ENCODE measurements around the gene C11orf16. TPM values are rescaled to one million over a fixed set of nuclear protein-coding genes. Genes with fewer than 3 reads are reported as not detected.
A peak's percentile ranks its signal among the peaks of the same experiment; 100 is the strongest.

C11orf16 gene
- total and polyA plus RNA-seq, 12 donors = 0.21 TPM; not detected in 11

GRCh38 chr11:8971196-8971923 lies 38.6 kb upstream of the C11orf16 start:
- DNase-seq (no peak), ATAC-seq (no peak)
- intact Hi-C loops (cut with DNase I) = no loop called here
- 87 to 91% methylated on average over 2 of the region's 2 CpGs for WGBS, 2 donors
- peaks cover 0 to 9% (median 0%) of the 10 kb centered on the region in 9 donors for H3K36me3 ChIP-seq
- no peaks in the 10 kb centered on the region for H3K9me3 ChIP-seq
- no peaks in the 10 kb centered on the region for H3K27me3 ChIP-seq
- no peak for TF ChIP-seq CTCF (IDR thresholded peaks at IDR 0.05)
- H3K4me1 ChIP-seq = peaks cover 0 to 4% (median 0%) of the 10 kb centered on the region in 9 donors
- H3K4me3 ChIP-seq = no peak overlapping the region
- H3K27ac ChIP-seq = no peak overlapping the region

GRCh38 chr11:8967184-8967583 lies 34.4 kb upstream of the C11orf16 start:
- intact Hi-C loops (cut with DNase I) = loop anchor here in 1 of 10 donors (10.0 kb wide), 1 partner anchor 282 kb away; the partner anchor contains the start of genes RPL27A and TRIM66
- WGBS, 2 donors = 81 to 86% methylated on average over 8 of the region's 8 CpGs
- ATAC-seq (no peak), DNase-seq (no peak)
- no peak for TF ChIP-seq CTCF (IDR thresholded peaks at IDR 0.05)
- Histone ChIP-seq H3K27me3 (no peaks in the 10 kb centered on the region), H3K27ac (no peak overlapping the region), H3K4me3 (no peak overlapping the region), H3K9me3 (no peaks in the 10 kb centered on the region), H3K4me1 (peaks cover 5 to 28% (median 24%) of the 10 kb centered on the region in 9 donors), H3K36me3 (peaks cover 0 to 9% (median 0%) of the 10 kb centered on the region in 9 donors)

- peak within 1 kb of the TSS; percentile 74 to 99 (median 98) for H3K27ac ChIP-seq
- H3K36me3 ChIP-seq = peaks cover 0 to 24% (median 0%) of the 10 kb centered on the region in 9 donors
- no peaks in the 10 kb centered on the region for H3K9me3 ChIP-seq
- WGBS, 2 donors = 0% methylated on average over 67 of the region's 67 CpGs
- peak; percentile 90 to 91 for DNase-seq
- peak; percentile 95 to 98 (median 97) for ATAC-seq
- no peak for TF ChIP-seq CTCF (IDR thresholded peaks at IDR 0.05)
- intact Hi-C loops (cut with DNase I) = loop anchor here in 7 of 10 donors (2.0 to 10.0 kb wide), 8 partner anchors 47 to 282 kb away; partner anchors contain the start of genes AKIP1 (in 4 of the 7), RPL27A (in 4 of the 7) and TRIM66 (in 4 of the 7)
- peak within 1 kb of the TSS; percentile 67 to 99 (median 85) for H3K4me3 ChIP-seq
- H3K27me3 ChIP-seq = no peaks in the 10 kb centered on the region
- H3K4me1 ChIP-seq = peaks cover 5 to 44% (median 31%) of the 10 kb centered on the region in 9 donors
Observed at GRCh38 chr11:8964324-8965320, 31.9 kb upstream of the C11orf16 start, which contains the start of gene TMEM9B. Gene TMEM9B, minus strand, starts transcription at chr11:8964442. Its CDS starts 129 bp downstream, at chr11:8964313.

Data from heart right ventricle (tissue), 16 donors.